ENCODE results near the gene DNAJA3. TPM values are rescaled to one million over a fixed set of nuclear protein-coding genes. Genes with fewer than 3 reads are reported as not detected.
A peak's percentile ranks its signal among the peaks of the same experiment; 100 is the strongest.

The DNAJA3 gene
- total and polyA plus RNA-seq, 10 of the 15 experiments (the other 5 are each of a cell fraction or from before 2014, with no cell fraction given) = 8.4 to 141 (median 60.8) TPM

- no peak for TF ChIP-seq CEBPZ (IDR thresholded peaks at IDR 0.05; ENCODE audit: low read depth, low read length)
These were observed 5.1 kb upstream of the DNAJA3 start (continued) for GRCh38 chr16:4420505-4421105.

DNA sequence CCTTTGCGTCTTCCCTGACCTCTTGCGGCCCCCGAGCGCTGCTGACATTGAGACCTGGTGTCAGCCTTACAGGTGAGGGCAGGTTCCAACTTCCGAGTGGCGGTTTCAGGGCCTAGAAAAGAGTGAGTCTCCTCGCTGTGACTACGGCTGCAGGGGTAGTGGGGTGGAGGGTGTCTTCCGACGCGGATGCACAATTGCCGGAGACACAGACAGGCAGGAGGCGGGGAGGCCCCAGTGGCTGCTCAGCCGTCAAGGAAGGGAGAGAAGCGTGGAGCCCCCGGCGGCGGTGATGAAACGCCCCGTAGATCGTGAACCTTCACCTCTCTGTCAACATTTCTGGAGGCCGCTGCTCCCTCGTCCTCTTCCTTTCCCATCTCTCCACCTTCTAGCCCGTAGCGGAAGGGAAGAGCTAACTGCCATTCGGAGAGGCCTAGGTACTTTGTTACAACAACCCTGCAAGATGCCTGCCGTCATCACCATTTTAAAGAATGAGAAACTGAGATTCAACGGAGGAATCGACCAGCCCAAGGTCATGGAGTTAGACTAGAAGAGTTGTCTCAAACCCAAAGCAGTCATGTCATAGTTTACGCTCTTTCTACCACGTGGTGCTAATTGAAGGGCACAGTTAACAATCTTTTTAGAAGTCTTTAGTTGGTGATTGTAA is 485 bp downstream of the DNAJA3 start:
- RAD21 ChIA-PET (ENCODE audit: unreplicated experiment) = interaction anchor here (3.2 kb wide), 1 partner anchor 23 kb away, joined by 9 read pairs; no protein-coding TSS in a partner anchor
- no peak for TF ChIP-seq NFXL1 (IDR thresholded peaks at IDR 0.05; ENCODE audit: borderline replicate concordance)
- no peak for TF ChIP-seq E2F8 (IDR thresholded peaks at IDR 0.05; ENCODE audit: low read depth, partially characterized antibody)
- TF ChIP-seq GABPA (IDR thresholded peaks at IDR 0.05; ENCODE audit: low read depth) = no peak
- no peak for TF ChIP-seq JUND (IDR thresholded peaks at IDR 0.05; ENCODE audit: low read depth, low read length)
- TF ChIP-seq MXI1 (IDR thresholded peaks at IDR 0.05; ENCODE audit: low read depth, low read length) = peak; percentile 48; the same call in 1 of the 2 replicates
- TF ChIP-seq, protein P1, sequence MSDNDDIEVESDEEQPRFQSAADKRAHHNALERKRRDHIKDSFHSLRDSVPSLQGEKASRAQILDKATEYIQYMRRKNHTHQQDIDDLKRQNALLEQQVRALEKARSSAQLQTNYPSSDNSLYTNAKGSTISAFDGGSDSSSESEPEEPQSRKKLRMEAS (IDR thresholded peaks at IDR 0.05; ENCODE audit: low read depth, low read length) = peak; percentile 24; the same call in 1 of the 2 replicates
- peak; percentile 12; the same call in 1 of the 2 replicates for TF ChIP-seq NR2F1 (conservative IDR thresholded peaks at IDR 0.05)
- TF ChIP-seq, protein P2, sequence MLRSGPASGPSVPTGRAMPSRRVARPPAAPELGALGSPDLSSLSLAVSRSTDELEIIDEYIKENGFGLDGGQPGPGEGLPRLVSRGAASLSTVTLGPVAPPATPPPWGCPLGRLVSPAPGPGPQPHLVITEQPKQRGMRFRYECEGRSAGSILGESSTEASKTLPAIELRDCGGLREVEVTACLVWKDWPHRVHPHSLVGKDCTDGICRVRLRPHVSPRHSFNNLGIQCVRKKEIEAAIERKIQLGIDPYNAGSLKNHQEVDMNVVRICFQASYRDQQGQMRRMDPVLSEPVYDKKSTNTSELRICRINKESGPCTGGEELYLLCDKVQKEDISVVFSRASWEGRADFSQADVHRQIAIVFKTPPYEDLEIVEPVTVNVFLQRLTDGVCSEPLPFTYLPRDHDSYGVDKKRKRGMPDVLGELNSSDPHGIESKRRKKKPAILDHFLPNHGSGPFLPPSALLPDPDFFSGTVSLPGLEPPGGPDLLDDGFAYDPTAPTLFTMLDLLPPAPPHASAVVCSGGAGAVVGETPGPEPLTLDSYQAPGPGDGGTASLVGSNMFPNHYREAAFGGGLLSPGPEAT (IDR thresholded peaks at IDR 0.05; ENCODE audit: low read depth) = peak; percentile 76
- no peak for TF ChIP-seq MTA2 (IDR thresholded peaks at IDR 0.05; ENCODE audit: low read depth)

More for the DNA sequence above, 485 bp downstream of the DNAJA3 start:
- H3K9me3 ChIP-seq (replicated peaks; ENCODE audit: control insufficient read depth, insufficient read depth, low read length) = no peaks in the 10 kb centered on the region
- peak; percentile 61 for ATAC-seq
- no peaks in the 10 kb centered on the region for H3K27me3 ChIP-seq (replicated peaks in 1 of 2; ENCODE audit: control insufficient read depth in 2 of 2, insufficient read depth in 2 of 2, low read length in 1 of 2)
- TSS peak; percentile 80 for BruUV-seq (replicated peaks)
- H3K9ac ChIP-seq (ENCODE audit: control insufficient read depth, insufficient read depth, low read length) = peak overlapping the region; percentile 99
- peaks cover 33% of the 10 kb centered on the region for H3K79me2 ChIP-seq (ENCODE audit: control insufficient read depth, insufficient read depth, low read length)
- SMC1A ChIA-PET (ENCODE audit: uncharacterized antibody, unreplicated experiment) = interaction anchor here (1.5 kb wide), 1 partner anchor 23 kb away, joined by 4 read pairs; no protein-coding TSS in a partner anchor
- H3K4me2 ChIP-seq (ENCODE audit: control insufficient read depth, insufficient read depth) = peak overlapping the region; percentile 72
- H4K20me1 ChIP-seq (ENCODE audit: control insufficient read depth, insufficient read depth) = no peaks in the 10 kb centered on the region
- WGBS (ENCODE audit: insufficient coverage, insufficient replicate concordance, low lambda C conversion rate, missing lambda C conversion rate) = 1% methylated on average over 30 of the region's 31 CpGs
- peak overlapping the region; percentile 100 for H3K27ac ChIP-seq (ENCODE audit: control insufficient read depth, insufficient read depth)
- FAIRE-seq = no peak
- intact Hi-C loops (cut with micrococcal nuclease; ENCODE audit: unreplicated experiment) = loop anchor here (5.0 to 10.0 kb wide), 2 partner anchors 46 to 189 kb away; partner anchors contain the start of genes NMRAL1 and UBALD1
- peaks cover 0 to 7% of the 10 kb centered on the region in 2 experiments; a peak in 1 of 4 replicates for H3K36me3 ChIP-seq (ENCODE audit: control insufficient read depth in 2 of 2, insufficient read depth in 2 of 2, low read length in 1 of 2)
- no peaks in the 10 kb centered on the region for H3K4me1 ChIP-seq (ENCODE audit: control insufficient read depth, insufficient read depth, low read length)
- no peak for DNase-seq (ENCODE audit: low read depth, low spot score)
- POLR2A ChIA-PET = no interaction called here
- peak overlapping the region; percentile 92 for H3K4me3 ChIP-seq
- peak overlapping the region; percentile 100 for H2AFZ ChIP-seq (ENCODE audit: control insufficient read depth, low read depth, low read length)
- CTCF ChIA-PET = no interaction called here
- in situ Hi-C loops (cut with MboI) = no loop called here

All from GM12878 (cell line).